Body of pancreas (tissue), 4 donors: ENCODE data around the gene FGF12. TPM values are rescaled to one million over a fixed set of nuclear protein-coding genes. Genes with fewer than 3 reads are reported as not detected.

Experiments used
- ATAC-seq: fragments of 150-250 bp; one replicate; pipeline ENCODE4 v1.9.1; 2016
- DNase-seq, 4 donors: peaks; one replicate each; pipeline ENCODE4 v3.0.0-alpha.2; 2019
- H3K27ac ChIP-seq, 4 donors: fragments of 200-600 bp; sonication (generic); 1 replicate in 3 of 4; 2 replicates in 1 of 4; pipeline versions ENCODE4 v1.5.1 to v1.6.1; 2016 to 2019; ENCODE audit warnings: mild to moderate bottlenecking in 1 of 4, mixed read lengths in 1 of 4, moderate library complexity in 1 of 4
- H3K27me3 ChIP-seq, 2 donors: fragments of 200-600 bp; sonication (generic); one replicate each; pipeline ENCODE4 v1.6.0; 2016; ENCODE audit warnings: mild to moderate bottlenecking in 1 of 2
- H3K36me3 ChIP-seq, 2 donors: fragments of 200-600 bp; sonication (generic); replicated peaks in 1 of 2; 2 replicates each; pipeline ENCODE4 v1.5.1; 2016; ENCODE audit warnings: low read depth in 2 of 2; ENCODE audit not compliant: insufficient read depth in 1 of 2
- H3K4me1 ChIP-seq: fragments of 200-600 bp; sonication (generic); one replicate; pipeline ENCODE4 v1.6.0; 2016
- H3K4me3 ChIP-seq, 2 donors: fragments of 200-600 bp; sonication (generic); 1 replicate in 1 of 2; 2 replicates in 1 of 2; pipeline ENCODE4 v1.5.1; 2016 to 2019
- H3K9me3 ChIP-seq, 3 donors: fragments of 200-600 bp; sonication (generic); 1 replicate in 2 of 3; 2 replicates in 1 of 3; pipeline ENCODE4 v1.5.1; 2016
- CTCF ChIP-seq, 7 experiments: fragments of 450-650 bp in 4 of 7; fragments of 200-600 bp in 3 of 7; sonication (generic) in 3 of 7; IDR thresholded peaks; one replicate each; pipeline ENCODE4 v1.5.1; 2016 to 2019; ENCODE audit warnings: antibody characterized with exemption in 7 of 7
- POLR2A ChIP-seq, 3 donors: fragments of 450-650 bp; IDR thresholded peaks; one replicate each; pipeline ENCODE4 v1.6.1; 2016; ENCODE audit warnings: antibody characterized with exemption in 3 of 3, mild to moderate bottlenecking in 2 of 3
- WGBS, 2 donors: methylation state at CpG; one replicate each; pipeline ENCODE4 v1.1.5; 2017; 5-methylcytosine and 5-hydroxymethylcytosine counted together
- intact Hi-C: fragments of 100-400 bp; cut with DNase I; formaldehyde crosslinking; loops from one replicate; pipeline ENCODE4 v1.15.1; 2023
- total RNA-seq, 2 donors: library from RNA; depleted of rRNA; stranded (reverse); fragments of >200 nt; gene quantifications; one replicate each; pipeline ENCODE4 v1.1.0, GENCODE V29; 2016

FGF12 gene
- total RNA-seq, 2 donors from 2014 or later = 0.99 to 2.3 TPM

GRCh38 chr3:192340031-192340430, 387.3 kb downstream of the FGF12 start:
- DNase-seq = no peak
- H3K27ac ChIP-seq = no peak overlapping the region
- H3K27me3 ChIP-seq = no peaks in the 10 kb centered on the region
- no peaks in the 10 kb centered on the region for H3K9me3 ChIP-seq
- ATAC-seq = no peak
- H3K4me1 ChIP-seq = no peaks in the 10 kb centered on the region
- 76 to 92% methylated on average over 1 of the region's 1 CpG for WGBS, 2 donors
- intact Hi-C loops = no loop called here
- no peaks in the 10 kb centered on the region for H3K36me3 ChIP-seq
- TF ChIP-seq CTCF (IDR thresholded peaks at IDR 0.05) (no peak), POLR2A (IDR thresholded peaks at IDR 0.05) (no peak)
- no peak overlapping the region for H3K4me3 ChIP-seq

GRCh38 chr3:192339214-192339613, 388.1 kb downstream of the FGF12 start:
- no peak overlapping the region for H3K27ac ChIP-seq
- H3K36me3 ChIP-seq = no peaks in the 10 kb centered on the region
- no peak for ATAC-seq
- DNase-seq = no peak
- no peaks in the 10 kb centered on the region for H3K4me1 ChIP-seq
- no peaks in the 10 kb centered on the region for H3K27me3 ChIP-seq
- intact Hi-C loops = no loop called here
- WGBS, 2 donors = 55 to 63% methylated on average over 2 of the region's 2 CpGs
- H3K9me3 ChIP-seq = no peaks in the 10 kb centered on the region
- TF ChIP-seq POLR2A (IDR thresholded peaks at IDR 0.05) = no peak
- H3K4me3 ChIP-seq = no peak overlapping the region

- Histone ChIP-seq H3K36me3 (no peaks in the 10 kb centered on the region), H3K27me3 (no peaks in the 10 kb centered on the region), H3K4me3 (no peak overlapping the region), H3K27ac (no peak overlapping the region), H3K9me3 (no peaks in the 10 kb centered on the region), H3K4me1 (no peaks in the 10 kb centered on the region)
- intact Hi-C loops = no loop called here
- 71 to 77% methylated on average over 5 of the region's 5 CpGs for WGBS, 2 donors
- no peak for DNase-seq
- no peak for ATAC-seq
- no peak for TF ChIP-seq POLR2A (IDR thresholded peaks at IDR 0.05)
- no peak for TF ChIP-seq CTCF (IDR thresholded peaks at IDR 0.05)
Measured at GRCh38 chr3:192336286-192336685, 391.1 kb downstream of the FGF12 start.

- ATAC-seq (no peak), DNase-seq (no peak)
- intact Hi-C loops = no loop called here
- Histone ChIP-seq H3K36me3 (no peaks in the 10 kb centered on the region), H3K27me3 (no peaks in the 10 kb centered on the region), H3K4me1 (no peaks in the 10 kb centered on the region), H3K9me3 (no peaks in the 10 kb centered on the region), H3K4me3 (no peak overlapping the region), H3K27ac (no peak overlapping the region)
- 72 to 81% methylated on average over 6 of the region's 6 CpGs for WGBS, 2 donors
- TF ChIP-seq POLR2A (IDR thresholded peaks at IDR 0.05) (no peak), CTCF (IDR thresholded peaks at IDR 0.05) (no peak)
Measured at GRCh38 chr3:192332386-192333291, 394.7 kb downstream of the FGF12 start.

- TF ChIP-seq CTCF (IDR thresholded peaks at IDR 0.05) (no peak), POLR2A (IDR thresholded peaks at IDR 0.05) (no peak)
- Histone ChIP-seq H3K4me1 (no peaks in the 10 kb centered on the region), H3K27me3 (no peaks in the 10 kb centered on the region), H3K9me3 (no peaks in the 10 kb centered on the region), H3K4me3 (no peak overlapping the region), H3K27ac (no peak overlapping the region), H3K36me3 (no peaks in the 10 kb centered on the region)
- WGBS, 2 donors = 63 to 66% methylated on average over 3 of the region's 3 CpGs
- DNase-seq (no peak), ATAC-seq (no peak)
- intact Hi-C loops = no loop called here
Measured at GRCh38 chr3:192331749-192332385, 395.5 kb downstream of the FGF12 start.
